Measurements from ENCODE around the gene ZDHHC9. TPM values are rescaled to one million over a fixed set of nuclear protein-coding genes. Genes with fewer than 3 reads are reported as not detected.

Gene ZDHHC9
- total RNA-seq, 1 donor from 2014 or later, result 36.1 TPM

DNA sequence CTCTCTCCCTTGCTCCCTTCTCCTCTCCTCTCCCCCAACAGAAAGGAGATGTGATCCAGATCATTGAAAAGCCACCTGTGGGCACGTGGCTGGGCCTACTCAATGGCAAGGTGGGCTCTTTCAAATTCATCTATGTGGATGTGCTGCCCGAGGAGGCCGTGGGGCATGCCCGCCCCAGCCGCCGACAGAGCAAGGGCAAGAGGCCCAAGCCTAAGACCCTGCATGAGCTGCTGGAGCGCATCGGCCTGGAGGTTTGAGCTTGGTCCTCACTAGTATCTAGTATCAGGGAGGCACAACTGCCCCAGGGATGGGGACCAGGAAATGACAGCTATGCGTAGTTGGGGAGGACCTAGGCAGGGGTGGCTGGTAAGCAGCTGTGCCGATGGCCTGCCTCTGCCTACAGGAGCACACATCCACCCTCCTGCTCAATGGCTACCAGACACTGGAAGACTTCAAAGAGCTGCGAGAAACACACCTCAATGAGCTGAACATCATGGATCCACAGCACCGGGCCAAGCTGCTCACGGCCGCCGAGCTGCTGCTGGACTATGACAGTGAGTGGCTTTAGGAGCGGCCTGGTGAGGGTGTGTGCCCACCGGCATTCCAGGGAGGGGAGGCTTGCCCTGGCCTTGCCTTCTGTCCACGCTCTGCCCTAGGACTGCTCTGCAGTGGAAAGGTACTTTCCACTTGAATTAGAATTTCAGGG, 50.9 kb downstream of the ZDHHC9 start:
- no peak for DNase-seq

GRCh38 chrX:129791961-129792570, 51.6 kb downstream of the ZDHHC9 start:
- no peak for DNase-seq
- intact Hi-C loops (cut with DNase I), result no loop called here
- no peak overlapping the region for H3K4me3 ChIP-seq
- H3K27me3 ChIP-seq (ENCODE audit: low read depth), result no peaks in the 10 kb centered on the region
- H3K36me3 ChIP-seq, result peaks cover 13% of the 10 kb centered on the region
- ATAC-seq, result no peak
- no peak overlapping the region for H3K27ac ChIP-seq
- H3K9me3 ChIP-seq, result no peaks in the 10 kb centered on the region
- no peaks in the 10 kb centered on the region for H3K4me1 ChIP-seq
- no peak for TF ChIP-seq CTCF (IDR thresholded peaks at IDR 0.05)

More for the DNA sequence above, 50.9 kb downstream of the ZDHHC9 start:
- intact Hi-C loops (cut with DNase I), result no loop called here
- H3K36me3 ChIP-seq, result peaks cover 13% of the 10 kb centered on the region
- H3K27me3 ChIP-seq (ENCODE audit: low read depth), result no peaks in the 10 kb centered on the region
- no peak overlapping the region for H3K4me3 ChIP-seq
- ATAC-seq, result peak in 1 of 2 donors; percentile 6
- no peak overlapping the region for H3K27ac ChIP-seq
- no peaks in the 10 kb centered on the region for H3K4me1 ChIP-seq
- no peaks in the 10 kb centered on the region for H3K9me3 ChIP-seq
- TF ChIP-seq CTCF (IDR thresholded peaks at IDR 0.05), result no peak

DNA sequence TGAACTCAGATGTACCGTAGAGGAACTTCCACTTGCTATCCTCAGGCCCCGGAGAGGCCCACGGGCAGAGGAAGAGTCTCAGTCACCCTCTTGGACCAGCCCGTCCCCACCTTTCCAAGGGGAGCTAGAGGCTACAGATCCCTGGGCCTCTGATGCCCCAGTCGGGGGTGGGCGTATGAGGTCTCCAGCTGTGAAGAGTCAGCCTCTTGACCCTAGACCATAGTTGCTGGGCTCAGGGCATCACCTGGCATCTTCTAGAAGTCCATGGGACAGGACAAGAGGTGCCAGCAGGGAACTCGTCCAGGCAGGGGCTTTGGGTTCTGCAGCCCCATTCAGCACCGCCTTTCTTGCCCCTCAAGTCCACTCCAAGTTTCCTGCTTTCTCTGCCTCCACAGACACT, 52.4 kb downstream of the ZDHHC9 start:
- ATAC-seq, result no peak
- Histone ChIP-seq H3K27ac (no peak overlapping the region), H3K9me3 (no peaks in the 10 kb centered on the region), H3K4me1 (no peaks in the 10 kb centered on the region), H3K27me3 (ENCODE audit: low read depth) (no peaks in the 10 kb centered on the region), H3K36me3 (peaks cover 9% of the 10 kb centered on the region), H3K4me3 (no peak overlapping the region)
- TF ChIP-seq CTCF (IDR thresholded peaks at IDR 0.05), result no peak
- no peak for DNase-seq
- intact Hi-C loops (cut with DNase I), result no loop called here

DNA sequence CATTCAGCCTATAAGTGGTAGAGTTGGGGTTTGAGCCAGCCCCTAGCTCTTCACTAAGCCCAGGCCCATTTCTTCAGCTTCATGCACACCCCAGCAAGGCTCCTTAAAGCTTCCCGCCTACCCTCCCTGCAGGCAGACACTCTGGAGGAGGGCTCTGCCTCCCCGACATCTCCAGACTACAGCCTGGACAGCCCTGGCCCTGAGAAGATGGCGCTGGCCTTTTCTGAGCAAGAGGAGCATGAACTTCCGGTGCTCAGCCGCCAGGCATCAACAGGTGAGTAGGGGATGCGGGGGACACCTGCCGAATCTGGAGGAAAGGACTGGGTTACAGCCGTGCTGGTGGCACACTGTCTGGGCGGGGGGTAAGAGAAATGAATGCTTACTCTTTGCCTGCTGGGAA, 52.9 kb downstream of the ZDHHC9 start:
- DNase-seq (no peak), ATAC-seq (no peak)
- intact Hi-C loops (cut with DNase I), result no loop called here
- no peak overlapping the region for H3K27ac ChIP-seq
- H3K27me3 ChIP-seq (ENCODE audit: low read depth), result no peaks in the 10 kb centered on the region
- no peaks in the 10 kb centered on the region for H3K4me1 ChIP-seq
- TF ChIP-seq CTCF (IDR thresholded peaks at IDR 0.05), result no peak
- H3K4me3 ChIP-seq, result no peak overlapping the region
- H3K36me3 ChIP-seq, result peaks cover 9% of the 10 kb centered on the region
- H3K9me3 ChIP-seq, result no peaks in the 10 kb centered on the region

- Histone ChIP-seq H3K4me1 (no peaks in the 10 kb centered on the region), H3K27me3 (ENCODE audit: low read depth) (no peaks in the 10 kb centered on the region), H3K36me3 (peaks cover 9% of the 10 kb centered on the region), H3K9me3 (no peaks in the 10 kb centered on the region), H3K4me3 (no peak overlapping the region), H3K27ac (no peak overlapping the region)
- no peak for ATAC-seq
- TF ChIP-seq CTCF (IDR thresholded peaks at IDR 0.05), result no peak
- no peak for DNase-seq
- intact Hi-C loops (cut with DNase I), result no loop called here
Observed at GRCh38 chrX:129790146-129790545, 53.5 kb downstream of the ZDHHC9 start.

All from lower lobe of right lung (tissue), 2 donors.